Myocyte (in vitro differentiated cells): ENCODE data around the gene TLE5. TPM values are rescaled to one million over a fixed set of nuclear protein-coding genes. Genes with fewer than 3 reads are reported as not detected.
A peak's percentile ranks its signal among the peaks of the same experiment; 100 is the strongest.

Experiments
- DNase-seq: peaks from one replicate; pipeline ENCODE4 v3.0.0-alpha.2; 2012; ENCODE audit warnings: low read depth
- polyA plus RNA-seq: library from polyadenylated mRNA; unstranded; fragments of >200 nt; gene quantifications from one replicate; pipeline ENCODE4 v1.2.1, GENCODE V29; 2012; ENCODE audit warnings: missing spikeins
- total RNA-seq: library from RNA; depleted of rRNA; stranded (reverse); fragments of >200 nt; gene quantifications from 2 replicates; pipeline ENCODE4 v1.2.3, GENCODE V29; 2014

Gene TLE5
- total RNA-seq, result 295 and 328 TPM in 2 replicates
- 493 TPM for polyA plus RNA-seq

GRCh38 chr19:3062165-3063105 lies at the start of gene TLE5:
Gene TLE5 (minus strand): TSS chr19:3062495. CDS start chr19:3062200, 295 bp downstream.
- peak; percentile 67 for DNase-seq

GRCh38 chr19:3111586-3112247 lies 49.4 kb upstream of the TLE5 start:
- no peak for DNase-seq

GRCh38 chr19:3110126-3110825 lies 48.0 kb upstream of the TLE5 start:
- no peak for DNase-seq

DNA sequence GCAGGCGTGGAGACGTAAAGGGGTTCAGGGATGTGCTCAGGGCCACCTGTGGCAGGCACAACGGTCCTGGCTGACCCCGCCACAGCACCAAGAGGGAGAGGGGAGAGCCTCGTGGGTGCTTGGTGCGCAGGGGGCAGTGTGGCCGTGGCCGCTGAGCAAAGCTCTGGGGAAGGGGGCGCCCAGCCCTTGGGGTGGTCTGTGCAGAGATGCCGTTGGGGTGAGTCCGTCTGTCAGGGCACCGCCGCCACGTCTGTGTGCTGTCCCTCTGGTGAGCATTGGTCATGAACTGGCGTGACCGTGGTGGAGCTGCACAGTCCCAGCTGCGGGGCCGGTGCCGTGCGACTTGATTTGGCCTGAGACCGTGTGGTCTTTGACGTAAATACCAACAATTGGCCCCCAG lies 47.2 kb upstream of the TLE5 start:
- DNase-seq, result no peak

- DNase-seq, result peak; percentile 54
These were observed 46.5 kb upstream of the TLE5 start for GRCh38 chr19:3108775-3109174.

DNA sequence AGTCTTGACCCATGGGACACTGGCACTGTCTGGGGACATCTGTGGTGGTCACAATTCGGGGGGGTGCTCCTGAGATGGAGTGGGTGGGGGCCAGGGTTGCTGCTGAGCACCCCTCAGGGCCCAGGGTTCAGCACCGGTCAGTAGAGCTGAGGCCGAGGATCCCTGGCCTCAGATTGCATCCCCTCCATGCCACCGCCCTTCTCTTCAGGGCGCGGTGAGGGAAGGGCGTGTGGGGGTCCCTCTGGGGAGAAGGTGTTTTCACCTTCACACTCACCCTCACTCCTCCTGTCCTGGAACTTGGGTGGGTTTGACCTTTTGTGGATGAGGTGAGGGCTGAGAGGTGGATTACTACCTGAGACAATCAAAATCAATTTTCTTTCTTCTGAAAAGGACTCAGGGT lies 45.4 kb upstream of the TLE5 start:
- no peak for DNase-seq

DNA sequence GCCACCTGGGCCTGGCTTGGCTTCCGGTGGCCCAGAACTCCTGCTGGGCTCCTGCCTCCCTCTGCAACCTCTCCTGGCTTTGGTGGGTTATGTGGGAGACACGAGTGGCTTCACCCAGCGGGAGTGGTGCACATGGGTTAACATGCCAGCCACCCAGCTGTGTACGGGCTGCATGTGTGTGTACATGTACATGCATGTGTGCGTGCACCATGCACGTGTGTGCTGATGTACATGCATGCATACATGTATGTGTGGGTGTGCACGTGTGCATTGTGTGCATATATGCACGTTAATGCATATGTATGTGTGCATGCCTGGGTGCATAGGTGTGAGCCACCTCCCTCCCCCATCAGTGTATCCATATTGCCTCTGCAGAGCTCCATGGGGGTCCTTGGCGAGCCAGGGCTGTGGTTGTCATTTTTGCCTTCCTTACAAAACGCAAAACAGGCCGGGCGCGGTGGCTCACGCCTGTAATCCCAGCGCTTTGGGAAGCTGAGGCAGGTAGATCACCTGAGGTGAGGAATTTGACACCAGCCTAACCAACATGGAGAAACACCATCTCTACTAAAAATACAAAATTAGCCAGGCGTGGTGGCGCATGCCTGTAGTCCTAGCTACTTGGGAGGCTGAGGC lies 44.3 kb upstream of the TLE5 start:
- no peak for DNase-seq

DNA sequence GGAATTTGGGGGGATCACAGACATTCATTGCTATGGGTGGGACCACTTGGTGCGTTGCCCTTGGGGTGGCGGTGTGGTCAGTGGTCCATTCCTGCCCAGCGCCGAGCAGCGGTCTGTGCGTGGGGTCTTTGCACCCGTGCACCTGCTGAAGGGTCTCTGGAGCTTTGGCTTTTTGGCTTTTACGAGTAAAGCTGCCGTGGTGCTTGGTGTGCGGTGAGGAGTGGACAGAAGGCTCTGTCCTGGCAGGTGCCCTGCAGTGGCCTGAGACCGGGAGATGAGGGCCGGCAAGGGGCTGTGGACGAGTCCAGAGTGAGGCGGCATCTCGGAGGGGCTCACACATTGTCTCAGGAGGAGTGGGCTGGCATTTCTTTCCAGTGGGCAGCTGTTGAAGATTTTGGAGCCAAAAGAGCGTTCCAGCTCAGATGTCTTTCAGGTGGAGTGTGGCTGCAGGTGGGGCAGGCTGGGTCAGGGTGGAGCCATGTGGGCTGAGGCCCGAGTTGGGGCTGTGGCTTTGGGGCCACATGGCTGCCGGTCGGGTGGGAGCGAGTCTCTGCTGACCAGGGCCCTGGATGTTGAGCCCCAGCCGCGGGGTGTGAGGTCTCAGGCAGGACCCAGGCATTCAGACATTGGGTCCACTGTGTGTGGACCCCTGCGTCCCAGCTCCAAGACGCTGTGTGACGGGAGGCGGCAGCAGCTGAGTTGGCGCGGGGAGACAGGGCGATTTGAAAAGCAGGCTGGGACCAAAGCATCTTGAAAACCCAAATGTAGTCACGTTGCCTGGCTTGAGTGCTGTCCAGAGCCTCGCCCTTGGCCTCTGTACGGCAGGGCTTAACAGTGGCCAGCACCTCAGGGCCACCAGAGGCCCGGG lies 43.6 kb upstream of the TLE5 start:
- no peak for DNase-seq

DNA sequence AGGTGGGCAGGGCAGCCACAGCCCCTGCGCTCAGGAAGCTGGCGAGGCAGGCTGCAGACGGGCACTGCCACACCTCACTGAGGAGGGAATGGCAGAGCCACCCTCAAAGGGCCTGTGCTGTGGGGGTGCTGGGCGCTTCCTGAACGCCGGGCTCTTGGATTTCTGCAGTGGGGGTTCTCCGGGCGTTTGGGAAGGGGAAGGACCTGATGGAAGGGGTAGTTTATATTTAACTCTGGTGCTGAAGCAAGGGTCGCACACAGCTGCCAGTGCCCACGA lies 42.4 kb upstream of the TLE5 start:
- DNase-seq, result no peak

GRCh38 chr19:3102239-3103140 lies 40.2 kb upstream of the TLE5 start:
- no peak for DNase-seq

GRCh38 chr19:3100747-3101730 lies 38.7 kb upstream of the TLE5 start:
- DNase-seq, result no peak

DNA sequence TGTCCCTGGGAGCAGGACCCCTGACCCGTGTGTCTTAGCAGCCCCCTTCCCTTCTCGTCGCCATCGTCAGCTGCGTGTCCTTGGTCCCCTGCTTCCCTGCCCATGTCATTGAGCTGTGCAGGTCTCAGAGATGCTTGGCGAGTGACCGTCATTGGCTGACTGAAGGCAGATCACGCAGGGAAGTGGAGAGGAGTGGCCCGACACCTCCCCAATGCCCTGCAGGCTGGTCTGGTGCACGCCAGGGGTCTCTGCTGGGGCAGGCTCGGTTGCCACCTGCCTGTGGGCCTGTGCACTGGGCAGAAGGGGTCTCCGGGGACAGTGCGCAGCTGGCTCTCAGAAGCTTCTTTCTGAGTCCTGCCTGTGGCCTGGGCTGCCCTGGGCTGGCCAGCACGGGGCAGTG lies 38.0 kb upstream of the TLE5 start:
- peak; percentile 17 for DNase-seq

GRCh38 chr19:3099347-3100145 lies 37.3 kb upstream of the TLE5 start:
- DNase-seq, result no peak

GRCh38 chr19:3098515-3099346 lies 36.4 kb upstream of the TLE5 start:
- DNase-seq, result peak; percentile 49

DNA sequence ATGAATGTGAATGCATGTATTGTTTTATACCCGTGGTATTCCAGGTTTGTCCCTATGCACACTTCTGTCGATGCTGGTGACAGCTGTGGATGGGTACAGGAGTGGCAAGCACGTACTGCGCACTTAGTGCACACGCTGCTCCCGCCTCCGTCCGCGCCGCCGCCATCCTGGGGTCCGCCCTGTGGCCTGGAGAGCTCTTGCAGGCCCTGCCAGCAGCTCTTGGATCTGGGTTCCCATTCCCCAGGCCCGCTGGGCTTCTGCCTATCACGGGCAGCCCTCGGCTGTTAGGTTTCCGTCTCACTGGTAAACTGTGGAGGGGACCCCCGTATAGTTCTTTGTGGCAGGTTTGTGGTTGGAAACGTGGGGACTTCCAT lies 35.8 kb upstream of the TLE5 start:
- no peak for DNase-seq

- no peak for DNase-seq
These were observed 35.2 kb upstream of the TLE5 start for GRCh38 chr19:3097442-3097871.

GRCh38 chr19:3096902-3097326 lies 34.6 kb upstream of the TLE5 start:
- no peak for DNase-seq
